MM.1S (cell line): Measurements from ENCODE around the gene LSAMP.

Experiments used
- DNase-seq: peaks from one replicate; pipeline ENCODE4 v3.0.0-alpha.2; 2015
- H2AFZ ChIP-seq: fragments of 300-600 bp; sonication (generic); 2 replicates; pipeline ENCODE4 v1.6.0; 2016; ENCODE audit warnings: antibody characterized with exemption, low read length
- H3F3A ChIP-seq: fragments of 300-600 bp; sonication (generic); 2 replicates; pipeline ENCODE4 v1.6.1; 2016; ENCODE audit warnings: mild to moderate bottlenecking, antibody characterized with exemption, low read length, moderate library complexity, mixed read lengths; ENCODE audit not compliant: insufficient read depth
- H3K27ac ChIP-seq: fragments of 300-600 bp; sonication (generic); 2 replicates; pipeline ENCODE4 v1.5.1; 2016; ENCODE audit warnings: mild to moderate bottlenecking, low read length
- H3K27me3 ChIP-seq: fragments of 300-600 bp; sonication (generic); replicated peaks from 2 replicates; pipeline ENCODE4 v1.6.0; 2016; ENCODE audit warnings: low read length; ENCODE audit not compliant: insufficient read depth
- H3K36me3 ChIP-seq: fragments of 300-600 bp; sonication (generic); replicated peaks from 2 replicates; pipeline ENCODE4 v1.6.1; 2016; ENCODE audit warnings: mild to moderate bottlenecking, low read length, mixed read lengths; ENCODE audit not compliant: insufficient read depth
- H3K4me1 ChIP-seq: fragments of 300-600 bp; sonication (generic); 2 replicates; pipeline ENCODE4 v1.6.1; 2016; ENCODE audit warnings: low read length, mixed read lengths
- H3K4me2 ChIP-seq: fragments of 300-600 bp; sonication (generic); 2 replicates; pipeline ENCODE4 v1.6.0; 2016; ENCODE audit warnings: low read depth, low read length
- H3K4me3 ChIP-seq: fragments of 300-600 bp; sonication (generic); 2 replicates; pipeline ENCODE4 v1.5.1; 2016; ENCODE audit warnings: low read length, mixed read lengths
- H3K79me2 ChIP-seq: fragments of 300-600 bp; sonication (generic); 2 replicates; pipeline ENCODE4 v1.6.1; 2016; ENCODE audit warnings: mixed run types, low read length, mixed read lengths
- H3K9ac ChIP-seq: fragments of 300-600 bp; sonication (generic); 2 replicates; pipeline ENCODE4 v1.6.1; 2016; ENCODE audit warnings: low read length, mixed read lengths
- H3K9me2 ChIP-seq: fragments of 300-600 bp; sonication (generic); replicated peaks from 2 replicates; pipeline ENCODE4 v1.6.1; 2016; ENCODE audit warnings: mild to moderate bottlenecking, low read length, mixed read lengths; ENCODE audit not compliant: insufficient read depth
- H3K9me3 ChIP-seq: fragments of 300-600 bp; sonication (generic); replicated peaks from 2 replicates; pipeline ENCODE4 v1.6.1; 2016; ENCODE audit warnings: mild to moderate bottlenecking, low read length, mixed read lengths; ENCODE audit not compliant: insufficient read depth
- H4K20me1 ChIP-seq: fragments of 300-600 bp; sonication (generic); 2 replicates; pipeline ENCODE4 v1.6.1; 2016; ENCODE audit warnings: mild to moderate bottlenecking, low read length, moderate library complexity, mixed read lengths; ENCODE audit not compliant: insufficient read depth
- EZH2 ChIP-seq: fragments of 300-600 bp; sonication (generic); optimal IDR thresholded peaks from 2 replicates; pipeline ENCODE3; 2017; ENCODE audit warnings: low read depth, mild to moderate bottlenecking, antibody characterized with exemption, low read length, mixed read lengths
- EZH2phosphoT487 ChIP-seq: fragments of 300-600 bp; sonication (generic); IDR thresholded peaks from 2 replicates; pipeline ENCODE4 v1.6.1; 2018; ENCODE audit warnings: antibody characterized with exemption, low read length
- TF ChIP-seq, protein P1 (sequence below): fragments of 300-600 bp; sonication (generic); IDR thresholded peaks from 2 replicates; pipeline ENCODE4 v1.5.1; 2016; ENCODE audit warnings: antibody characterized with exemption, low read length, mixed read lengths

The LSAMP gene

GRCh38 chr3:116129187-116129946 lies 315.9 kb downstream of the LSAMP start:
- H3K4me1 ChIP-seq: no peaks in the 10 kb centered on the region
- no peak overlapping the region for H2AFZ ChIP-seq
- no peaks in the 10 kb centered on the region for H3K79me2 ChIP-seq
- H3K9me3 ChIP-seq: no peaks in the 10 kb centered on the region
- no peaks in the 10 kb centered on the region for H4K20me1 ChIP-seq
- H3F3A ChIP-seq: no peaks in the 10 kb centered on the region
- DNase-seq: no peak
- H3K27me3 ChIP-seq: no peaks in the 10 kb centered on the region
- no peaks in the 10 kb centered on the region for H3K9me2 ChIP-seq
- no peaks in the 10 kb centered on the region for H3K36me3 ChIP-seq
- no peak overlapping the region for H3K9ac ChIP-seq
- H3K4me3 ChIP-seq: no peak overlapping the region
- H3K4me2 ChIP-seq: no peak overlapping the region
- no peak overlapping the region for H3K27ac ChIP-seq
- TF ChIP-seq EZH2phosphoT487: no peak
- TF ChIP-seq EZH2: no peak
- TF ChIP-seq, protein P1, sequence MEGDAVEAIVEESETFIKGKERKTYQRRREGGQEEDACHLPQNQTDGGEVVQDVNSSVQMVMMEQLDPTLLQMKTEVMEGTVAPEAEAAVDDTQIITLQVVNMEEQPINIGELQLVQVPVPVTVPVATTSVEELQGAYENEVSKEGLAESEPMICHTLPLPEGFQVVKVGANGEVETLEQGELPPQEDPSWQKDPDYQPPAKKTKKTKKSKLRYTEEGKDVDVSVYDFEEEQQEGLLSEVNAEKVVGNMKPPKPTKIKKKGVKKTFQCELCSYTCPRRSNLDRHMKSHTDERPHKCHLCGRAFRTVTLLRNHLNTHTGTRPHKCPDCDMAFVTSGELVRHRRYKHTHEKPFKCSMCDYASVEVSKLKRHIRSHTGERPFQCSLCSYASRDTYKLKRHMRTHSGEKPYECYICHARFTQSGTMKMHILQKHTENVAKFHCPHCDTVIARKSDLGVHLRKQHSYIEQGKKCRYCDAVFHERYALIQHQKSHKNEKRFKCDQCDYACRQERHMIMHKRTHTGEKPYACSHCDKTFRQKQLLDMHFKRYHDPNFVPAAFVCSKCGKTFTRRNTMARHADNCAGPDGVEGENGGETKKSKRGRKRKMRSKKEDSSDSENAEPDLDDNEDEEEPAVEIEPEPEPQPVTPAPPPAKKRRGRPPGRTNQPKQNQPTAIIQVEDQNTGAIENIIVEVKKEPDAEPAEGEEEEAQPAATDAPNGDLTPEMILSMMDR: no peak

DNA sequence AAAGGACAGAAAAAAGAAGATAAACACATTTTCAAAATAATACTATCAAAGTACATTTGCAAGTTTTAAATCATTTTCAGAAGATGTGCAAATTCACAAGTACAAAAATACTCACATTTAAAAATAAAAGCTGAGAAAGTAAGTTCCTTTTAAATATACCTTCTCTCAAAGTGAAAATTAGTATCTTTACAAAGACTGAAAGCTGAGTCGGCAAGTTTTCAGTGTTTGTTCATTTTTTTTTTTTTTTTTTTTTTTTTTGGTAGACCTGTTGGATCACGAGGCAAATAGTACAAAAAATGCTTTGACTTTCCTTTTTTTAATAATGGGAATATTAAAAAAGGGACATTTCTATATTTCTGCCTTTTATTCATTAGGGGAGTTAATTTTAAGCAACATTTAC lies 317.8 kb downstream of the LSAMP start:
- no peaks in the 10 kb centered on the region for H3K4me1 ChIP-seq
- no peaks in the 10 kb centered on the region for H3K9me3 ChIP-seq
- TF ChIP-seq, protein P1: no peak
- TF ChIP-seq EZH2phosphoT487 (no peak), EZH2 (no peak)
- H3K27me3 ChIP-seq: no peaks in the 10 kb centered on the region
- no peak overlapping the region for H2AFZ ChIP-seq
- H3K4me3 ChIP-seq: no peak overlapping the region
- no peaks in the 10 kb centered on the region for H3K79me2 ChIP-seq
- no peak overlapping the region for H3K4me2 ChIP-seq
- no peaks in the 10 kb centered on the region for H3K9me2 ChIP-seq
- no peaks in the 10 kb centered on the region for H4K20me1 ChIP-seq
- no peaks in the 10 kb centered on the region for H3F3A ChIP-seq
- no peak overlapping the region for H3K9ac ChIP-seq
- H3K36me3 ChIP-seq: no peaks in the 10 kb centered on the region
- DNase-seq: peak; percentile 22
- H3K27ac ChIP-seq: no peak overlapping the region

DNA sequence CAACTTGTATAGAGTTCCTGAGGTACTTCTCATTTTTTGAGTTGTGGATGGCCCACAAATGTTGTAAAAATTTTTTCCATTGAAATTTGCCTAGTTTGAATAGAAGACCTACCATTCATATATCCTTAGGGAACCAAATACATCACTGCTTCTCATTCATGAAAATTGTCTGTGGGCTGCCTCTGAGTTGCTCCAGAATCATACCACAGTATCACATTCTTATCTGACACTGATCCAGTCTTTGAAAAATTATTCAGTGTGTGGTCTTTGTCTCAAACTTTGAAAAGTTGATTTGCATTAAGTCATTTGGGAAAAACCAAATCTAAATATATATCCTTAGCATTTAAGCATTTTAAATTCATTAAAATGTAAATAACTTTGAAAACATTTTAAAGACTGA lies 321.1 kb downstream of the LSAMP start:
- Histone ChIP-seq H3K27ac (no peak overlapping the region), H3K9me2 (no peaks in the 10 kb centered on the region), H3K27me3 (no peaks in the 10 kb centered on the region), H4K20me1 (no peaks in the 10 kb centered on the region), H3K4me2 (no peak overlapping the region), H3K4me1 (no peaks in the 10 kb centered on the region), H3K79me2 (no peaks in the 10 kb centered on the region), H3K9me3 (no peaks in the 10 kb centered on the region), H3K4me3 (no peak overlapping the region), H3F3A (no peaks in the 10 kb centered on the region), H2AFZ (no peak overlapping the region), H3K36me3 (no peaks in the 10 kb centered on the region), H3K9ac (no peak overlapping the region)
- no peak for DNase-seq
- TF ChIP-seq, protein P1: no peak
- TF ChIP-seq EZH2phosphoT487 (no peak), EZH2 (no peak)
